Measurements from ENCODE around the gene ERI3. TPM values are rescaled to one million over a fixed set of nuclear protein-coding genes. Genes with fewer than 3 reads are reported as not detected.

ERI3 gene
- polyA plus RNA-seq, 3 donors: 26.4 to 35.0 (median 26.6) TPM

DNA sequence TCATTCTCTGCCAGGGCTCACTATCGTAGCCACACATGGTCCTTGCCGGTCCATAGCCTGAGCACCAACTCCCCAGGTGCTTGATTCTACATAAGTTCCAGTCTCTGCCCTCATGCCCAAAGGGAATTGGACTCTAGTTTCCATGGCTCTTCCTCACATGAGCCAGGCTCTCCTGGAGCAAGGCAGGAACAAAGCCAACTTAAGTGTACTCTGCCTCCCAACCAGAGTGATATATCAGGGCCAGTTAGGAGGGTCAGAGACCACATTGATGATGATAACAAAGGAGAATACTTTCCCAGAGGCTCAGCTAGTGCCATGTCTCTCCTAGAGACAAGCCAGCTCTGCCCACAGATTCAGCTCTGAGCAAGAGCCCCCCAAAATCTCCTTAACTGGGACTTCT, 70.9 kb downstream of the ERI3 start:
- no peaks in the 10 kb centered on the region for H3K27me3 Mint-ChIP-seq (ENCODE audit: low read depth in 3 of 3)
- WGBS (ENCODE audit: insufficient coverage): 87% methylated on average over 2 of the region's 2 CpGs
- no peak for DNase-seq
- Histone ChIP-seq H3K4me1 (ENCODE audit: control insufficient read depth in 1 of 2, insufficient read depth in 2 of 2, low read length in 2 of 2) (peaks cover 12 to 14% of the 10 kb centered on the region in 2 donors), H3K27me3 (ENCODE audit: control insufficient read depth in 2 of 2, insufficient read depth in 2 of 2, low read length in 2 of 2) (no peaks in the 10 kb centered on the region), H3K9ac (ENCODE audit: insufficient read depth, low read length, poor library complexity, severe bottlenecking) (no peak overlapping the region), H2AFZ (ENCODE audit: insufficient read depth, low read depth, low read length, poor library complexity, severe bottlenecking) (no peak overlapping the region), H3K4me3 (replicated peaks in 1 of 3; ENCODE audit: low read depth in 2 of 3, low read length in 3 of 3) (no peak overlapping the region), H3K9me3 (replicated peaks in 1 of 2; ENCODE audit: control insufficient read depth in 1 of 2, insufficient read depth in 1 of 2, low read length in 2 of 2) (no peaks in the 10 kb centered on the region), H3K36me3 (replicated peaks in 1 of 2; ENCODE audit: control insufficient read depth in 1 of 2, insufficient read depth in 2 of 2, low read length in 2 of 2) (peaks cover 7 to 43% of the 10 kb centered on the region in 2 donors), H3K79me2 (ENCODE audit: insufficient read depth, low read length) (no peaks in the 10 kb centered on the region), H3K4me2 (replicated peaks; ENCODE audit: extremely low read depth, low read length, poor library complexity, severe bottlenecking) (no peak overlapping the region), H3K27ac (ENCODE audit: low read depth in 1 of 2, low read length in 2 of 2) (no peak overlapping the region), H4K20me1 (ENCODE audit: insufficient read depth, low read length) (no peaks in the 10 kb centered on the region)
- H3K4me1 Mint-ChIP-seq: peaks cover 19% of the 10 kb centered on the region
- H3K4me3 Mint-ChIP-seq: no peak overlapping the region
- no peaks in the 10 kb centered on the region for H3K9me3 Mint-ChIP-seq
- H3K36me3 Mint-ChIP-seq: peaks cover 32 to 45% of the 10 kb centered on the region in 2 donors
- TF ChIP-seq CTCF (IDR thresholded peaks at IDR 0.05): no peak
- H3K27ac Mint-ChIP-seq: peak overlapping the region in 1 of 7 donors; percentile 4
- intact Hi-C loops (cut with micrococcal nuclease): no loop called here

DNA sequence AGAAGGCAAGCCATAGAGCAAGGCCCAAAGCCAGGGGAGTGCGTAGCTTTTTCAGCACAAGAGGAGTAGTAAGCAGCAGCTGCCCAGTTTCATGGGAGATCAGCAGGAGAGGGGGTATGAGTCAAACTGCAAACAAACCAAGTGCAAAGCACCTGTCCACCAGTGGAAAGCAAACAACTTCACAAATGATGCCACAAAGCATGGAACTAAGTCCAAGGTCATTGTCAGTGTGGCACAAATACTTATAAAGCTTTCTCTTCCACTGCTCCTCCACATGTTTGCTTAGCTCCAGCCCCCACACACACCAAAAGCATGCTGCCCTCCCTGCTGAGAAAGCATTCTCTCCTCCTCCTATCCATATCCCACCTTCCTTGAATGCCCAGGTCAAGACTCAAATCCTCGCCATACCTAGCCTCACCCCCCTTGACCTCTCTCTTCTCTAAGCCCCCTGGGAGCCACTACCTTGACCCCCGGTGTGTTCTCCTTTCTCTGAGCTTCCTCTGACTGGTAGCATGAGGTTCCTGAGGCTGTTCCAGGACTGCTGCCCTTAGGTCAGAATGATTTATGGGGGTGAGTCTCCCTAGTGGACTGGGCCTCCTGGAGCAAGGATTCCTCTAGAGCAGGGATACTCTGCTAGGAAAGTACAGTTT, 71.4 kb downstream of the ERI3 start:
- intact Hi-C loops (cut with micrococcal nuclease): no loop called here
- Mint-ChIP-seq H3K27me3 (ENCODE audit: low read depth in 3 of 3) (no peaks in the 10 kb centered on the region), H3K4me1 (peaks cover 19% of the 10 kb centered on the region), H3K9me3 (no peaks in the 10 kb centered on the region), H3K4me3 (no peak overlapping the region), H3K36me3 (peaks cover 32 to 45% of the 10 kb centered on the region in 2 donors), H3K27ac (peak overlapping the region in 2 of 7 donors; percentile 11 to 44)
- H2AFZ ChIP-seq (ENCODE audit: insufficient read depth, low read depth, low read length, poor library complexity, severe bottlenecking): no peak overlapping the region
- TF ChIP-seq CTCF (IDR thresholded peaks at IDR 0.05): no peak
- 100% methylated on average over 1 of the region's 3 CpGs for WGBS (ENCODE audit: insufficient coverage)
- no peaks in the 10 kb centered on the region for H3K27me3 ChIP-seq (ENCODE audit: control insufficient read depth in 2 of 2, insufficient read depth in 2 of 2, low read length in 2 of 2)
- no peak for DNase-seq
- no peak overlapping the region for H3K4me3 ChIP-seq (replicated peaks in 1 of 3; ENCODE audit: low read depth in 2 of 3, low read length in 3 of 3)
- H4K20me1 ChIP-seq (ENCODE audit: insufficient read depth, low read length): no peaks in the 10 kb centered on the region
- peaks cover 12 to 14% of the 10 kb centered on the region in 2 donors for H3K4me1 ChIP-seq (ENCODE audit: control insufficient read depth in 1 of 2, insufficient read depth in 2 of 2, low read length in 2 of 2)
- H3K36me3 ChIP-seq (replicated peaks in 1 of 2; ENCODE audit: control insufficient read depth in 1 of 2, insufficient read depth in 2 of 2, low read length in 2 of 2): peaks cover 7 to 43% of the 10 kb centered on the region in 2 donors
- no peaks in the 10 kb centered on the region for H3K79me2 ChIP-seq (ENCODE audit: insufficient read depth, low read length)
- H3K9me3 ChIP-seq (replicated peaks in 1 of 2; ENCODE audit: control insufficient read depth in 1 of 2, insufficient read depth in 1 of 2, low read length in 2 of 2): no peaks in the 10 kb centered on the region
- no peak overlapping the region for H3K4me2 ChIP-seq (replicated peaks; ENCODE audit: extremely low read depth, low read length, poor library complexity, severe bottlenecking)
- no peak overlapping the region for H3K9ac ChIP-seq (ENCODE audit: insufficient read depth, low read length, poor library complexity, severe bottlenecking)
- peak overlapping the region in 1 of 2 donors; percentile 40 for H3K27ac ChIP-seq (ENCODE audit: low read depth in 1 of 2, low read length in 2 of 2)
